ENCODE measurements around the gene CROCC2. TPM values are rescaled to one million over a fixed set of nuclear protein-coding genes. Genes with fewer than 3 reads are reported as not detected.

The CROCC2 gene
- total RNA-seq, 1 donor from 2014 or later = not detected

GRCh38 chr2:240886678-240887609 lies 19.2 kb upstream of the CROCC2 start:
- Histone ChIP-seq H3K27me3 (ENCODE audit: control insufficient read depth, insufficient read depth, low read length) (peaks cover 5% of the 10 kb centered on the region), H3K4me3 (ENCODE audit: low read depth, low read length) (no peak overlapping the region), H3K36me3 (ENCODE audit: control insufficient read depth, insufficient read depth, low read length) (no peaks in the 10 kb centered on the region)
- no peak for TF ChIP-seq CTCF (IDR thresholded peaks at IDR 0.05; ENCODE audit: insufficient read depth, low read length, poor library complexity, severe bottlenecking)
- no peak for DNase-seq (ENCODE audit: low read depth)

- Histone ChIP-seq H3K36me3 (ENCODE audit: control insufficient read depth, insufficient read depth, low read length) (no peaks in the 10 kb centered on the region), H3K27me3 (ENCODE audit: control insufficient read depth, insufficient read depth, low read length) (peaks cover 5% of the 10 kb centered on the region), H3K4me3 (ENCODE audit: low read depth, low read length) (no peak overlapping the region)
- TF ChIP-seq CTCF (IDR thresholded peaks at IDR 0.05; ENCODE audit: insufficient read depth, low read length, poor library complexity, severe bottlenecking) = no peak
- DNase-seq (ENCODE audit: low read depth) = no peak
These were observed 18.5 kb upstream of the CROCC2 start for GRCh38 chr2:240887631-240888030.

- no peak for TF ChIP-seq CTCF (IDR thresholded peaks at IDR 0.05; ENCODE audit: insufficient read depth, low read length, poor library complexity, severe bottlenecking)
- no peak for DNase-seq (ENCODE audit: low read depth)
- no peaks in the 10 kb centered on the region for H3K36me3 ChIP-seq (ENCODE audit: control insufficient read depth, insufficient read depth, low read length)
- H3K4me3 ChIP-seq (ENCODE audit: low read depth, low read length) = no peak overlapping the region
- peaks cover 5% of the 10 kb centered on the region for H3K27me3 ChIP-seq (ENCODE audit: control insufficient read depth, insufficient read depth, low read length)
These were observed 17.8 kb upstream of the CROCC2 start for GRCh38 chr2:240888130-240888889.

- no peaks in the 10 kb centered on the region for H3K36me3 ChIP-seq (ENCODE audit: control insufficient read depth, insufficient read depth, low read length)
- TF ChIP-seq CTCF (IDR thresholded peaks at IDR 0.05; ENCODE audit: insufficient read depth, low read length, poor library complexity, severe bottlenecking) = no peak
- H3K27me3 ChIP-seq (ENCODE audit: control insufficient read depth, insufficient read depth, low read length) = peaks cover 5% of the 10 kb centered on the region
- H3K4me3 ChIP-seq (ENCODE audit: low read depth, low read length) = no peak overlapping the region
- DNase-seq (ENCODE audit: low read depth) = no peak
These were observed 17.1 kb upstream of the CROCC2 start for GRCh38 chr2:240888890-240889573.

GRCh38 chr2:240889601-240890560 lies 16.3 kb upstream of the CROCC2 start:
- TF ChIP-seq CTCF (IDR thresholded peaks at IDR 0.05; ENCODE audit: insufficient read depth, low read length, poor library complexity, severe bottlenecking) = no peak
- H3K27me3 ChIP-seq (ENCODE audit: control insufficient read depth, insufficient read depth, low read length) = peaks cover 5% of the 10 kb centered on the region
- no peaks in the 10 kb centered on the region for H3K36me3 ChIP-seq (ENCODE audit: control insufficient read depth, insufficient read depth, low read length)
- DNase-seq (ENCODE audit: low read depth) = no peak
- no peak overlapping the region for H3K4me3 ChIP-seq (ENCODE audit: low read depth, low read length)
